Transverse colon (tissue), 4 donors: ENCODE results near the gene SPG21. TPM values are rescaled to one million over a fixed set of nuclear protein-coding genes. Genes with fewer than 3 reads are reported as not detected.

Experiments used
- DNase-seq: peaks from one replicate; pipeline ENCODE4 v3.0.0-alpha.2; 2019
- H3K27ac ChIP-seq, 4 donors: fragments of 200-600 bp; sonication (generic); 2 replicates each; pipeline ENCODE4 v1.5.1; 2016 to 2018; ENCODE audit warnings: inconsistent platforms in 4 of 4
- H3K27me3 ChIP-seq: fragments of 200-600 bp; sonication (generic); 2 replicates; pipeline ENCODE4 v1.5.1; 2017; ENCODE audit warnings: inconsistent platforms
- H3K36me3 ChIP-seq, 4 donors: fragments of 200-600 bp; sonication (generic); 2 replicates each; pipeline ENCODE4 v1.5.1; 2017 to 2019; ENCODE audit warnings: inconsistent platforms in 4 of 4
- H3K4me1 ChIP-seq, 4 donors: fragments of 200-600 bp; sonication (generic); 2 replicates each; pipeline ENCODE4 v1.5.1; 2017 to 2020; ENCODE audit warnings: inconsistent platforms in 4 of 4
- H3K4me3 ChIP-seq, 4 donors: fragments of 200-600 bp; sonication (generic); 1 replicate in 1 of 4; 2 replicates in 3 of 4; pipeline versions ENCODE4 v1.5.1 to v1.6.1; 2017 to 2019; ENCODE audit warnings: inconsistent platforms in 4 of 4
- H3K9me3 ChIP-seq, 2 donors: fragments of 200-600 bp; sonication (generic); 2 replicates each; pipeline ENCODE4 v1.5.1; 2017 to 2019; ENCODE audit warnings: inconsistent platforms in 2 of 2
- EP300 ChIP-seq: sonication (generic); formaldehyde crosslinking; IDR thresholded peaks from one replicate; pipeline ENCODE4 v1.6.1; 2017; ENCODE audit warnings: antibody characterized with exemption, low read depth
- POLR2A ChIP-seq: fragments of 450-650 bp; IDR thresholded peaks from one replicate; pipeline ENCODE4 v1.6.1; 2016; ENCODE audit warnings: antibody characterized with exemption, mild to moderate bottlenecking, moderate library complexity
- POLR2AphosphoS5 ChIP-seq, 3 donors: sonication (generic); formaldehyde crosslinking; IDR thresholded peaks; one replicate each; pipeline ENCODE4 v1.6.1; 2016; ENCODE audit warnings: antibody characterized with exemption in 3 of 3
- WGBS, 2 donors: methylation state at CpG; one replicate each; pipeline ENCODE4 v1.1.5; 2018; ENCODE audit warnings: low coverage in 1 of 2; 5-methylcytosine and 5-hydroxymethylcytosine counted together
- in situ Hi-C, 4 donors: fragments of 200-750 bp; cut with MboI; loops; one replicate each; pipeline versions ENCODE4 v1.15.0 to v1.15.1; 2017; ENCODE audit warnings: low sequenced_read_pairs in 3 of 4, low pct_ligation_motif_present in 1 of 4, low pct_unique_long_range_greater_than_20kb in 1 of 4
- intact Hi-C: fragments of 100-400 bp; cut with DNase I; formaldehyde crosslinking; loops from one replicate; pipeline ENCODE4 v1.15.1; 2023; ENCODE audit warnings: low total_unique reads
- total RNA-seq, 4 donors: library from RNA; depleted of rRNA; stranded (reverse); fragments of >200 nt; gene quantifications; one replicate each; pipeline ENCODE4 v1.1.0, GENCODE V29; 2016
- TF ChIP-seq, protein P1 (sequence below), 5 experiments: fragments of 200-600 bp in 3 of 5; fragments of 450-650 bp in 2 of 5; sonication (generic) in 3 of 5; IDR thresholded peaks; 1 replicate in 2 of 5; 2 replicates in 3 of 5; pipeline ENCODE4 v1.5.1; 2016 to 2017; ENCODE audit warnings: antibody characterized with exemption in 5 of 5, inconsistent platforms in 3 of 5, mild to moderate bottlenecking in 2 of 5, moderate library complexity in 1 of 5

Gene SPG21
- total RNA-seq, 4 donors from 2014 or later, result 27.7 to 67.2 (median 53.0) TPM

DNA sequence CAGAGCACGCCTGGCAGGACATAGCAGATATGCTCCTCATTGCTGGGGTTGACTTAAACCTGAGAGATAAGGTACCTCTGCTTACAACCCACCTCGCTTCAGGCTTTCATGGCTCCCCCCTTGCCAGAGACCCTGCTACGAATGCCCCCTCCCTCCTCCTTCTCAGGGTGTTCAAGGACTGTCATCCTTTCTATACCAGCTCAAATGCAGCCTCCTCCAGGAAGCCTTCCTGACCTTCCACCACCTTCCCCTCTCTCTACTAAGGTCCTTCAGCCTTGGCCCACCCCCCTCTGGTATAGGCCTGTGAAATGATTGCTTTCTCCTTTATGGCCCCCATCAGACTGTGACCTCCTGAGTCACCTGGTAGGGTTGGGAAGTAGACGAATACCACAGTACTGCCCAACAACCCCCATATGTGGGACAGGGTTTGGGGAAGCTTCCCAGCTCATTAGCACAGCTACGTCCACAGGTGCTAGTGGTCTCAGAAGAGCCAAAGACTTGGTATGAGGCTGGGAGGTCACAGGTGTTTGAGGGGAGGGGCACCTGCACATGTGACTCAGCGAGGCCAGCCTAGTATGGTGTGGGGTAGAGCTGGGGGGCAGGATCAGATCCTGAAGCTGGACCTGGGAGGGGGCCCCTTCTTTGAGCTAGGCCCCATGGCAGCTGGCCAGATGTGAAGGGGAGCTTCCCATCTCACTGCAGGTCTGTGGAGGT is 46.0 kb downstream of the SPG21 start:
- TF ChIP-seq EP300 (no peak), POLR2A (no peak), POLR2AphosphoS5 (IDR thresholded peaks at IDR 0.05) (no peak)
- TF ChIP-seq, protein P1, sequence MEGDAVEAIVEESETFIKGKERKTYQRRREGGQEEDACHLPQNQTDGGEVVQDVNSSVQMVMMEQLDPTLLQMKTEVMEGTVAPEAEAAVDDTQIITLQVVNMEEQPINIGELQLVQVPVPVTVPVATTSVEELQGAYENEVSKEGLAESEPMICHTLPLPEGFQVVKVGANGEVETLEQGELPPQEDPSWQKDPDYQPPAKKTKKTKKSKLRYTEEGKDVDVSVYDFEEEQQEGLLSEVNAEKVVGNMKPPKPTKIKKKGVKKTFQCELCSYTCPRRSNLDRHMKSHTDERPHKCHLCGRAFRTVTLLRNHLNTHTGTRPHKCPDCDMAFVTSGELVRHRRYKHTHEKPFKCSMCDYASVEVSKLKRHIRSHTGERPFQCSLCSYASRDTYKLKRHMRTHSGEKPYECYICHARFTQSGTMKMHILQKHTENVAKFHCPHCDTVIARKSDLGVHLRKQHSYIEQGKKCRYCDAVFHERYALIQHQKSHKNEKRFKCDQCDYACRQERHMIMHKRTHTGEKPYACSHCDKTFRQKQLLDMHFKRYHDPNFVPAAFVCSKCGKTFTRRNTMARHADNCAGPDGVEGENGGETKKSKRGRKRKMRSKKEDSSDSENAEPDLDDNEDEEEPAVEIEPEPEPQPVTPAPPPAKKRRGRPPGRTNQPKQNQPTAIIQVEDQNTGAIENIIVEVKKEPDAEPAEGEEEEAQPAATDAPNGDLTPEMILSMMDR (IDR thresholded peaks at IDR 0.05), result no peak
- in situ Hi-C loops, result no loop called here
- H3K4me1 ChIP-seq, result no peaks in the 10 kb centered on the region
- H3K36me3 ChIP-seq, result no peaks in the 10 kb centered on the region
- 82 to 83% methylated on average over 2 to 6 of the region's 6 CpGs for WGBS, 2 donors
- H3K9me3 ChIP-seq, result no peaks in the 10 kb centered on the region
- intact Hi-C loops, result no loop called here
- H3K27me3 ChIP-seq, result no peaks in the 10 kb centered on the region
- DNase-seq, result no peak
- no peak overlapping the region for H3K4me3 ChIP-seq
- no peak overlapping the region for H3K27ac ChIP-seq

DNA sequence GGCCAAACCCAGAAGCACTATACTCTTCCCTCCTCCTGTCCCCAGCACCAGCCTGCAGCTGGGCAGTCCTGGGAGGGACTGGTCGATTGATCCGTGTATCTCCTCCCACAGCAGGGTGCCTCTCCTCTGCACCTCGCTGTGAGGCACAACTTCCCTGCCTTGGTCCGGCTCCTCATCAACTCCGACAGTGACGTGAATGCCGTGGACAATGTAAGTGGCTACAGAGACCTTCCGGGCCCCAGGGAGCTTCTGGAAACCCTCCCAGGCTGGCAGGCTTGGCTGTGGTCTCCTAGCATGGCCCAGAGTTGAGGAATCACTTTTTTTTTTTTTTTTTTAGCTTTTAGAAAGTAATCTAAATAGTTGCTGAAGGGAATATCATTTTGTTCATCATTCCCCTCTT is 47.4 kb downstream of the SPG21 start:
- 80 to 85% methylated on average over 2 to 8 of the region's 8 CpGs for WGBS, 2 donors
- H3K27ac ChIP-seq, result no peak overlapping the region
- H3K36me3 ChIP-seq, result no peaks in the 10 kb centered on the region
- H3K27me3 ChIP-seq, result no peaks in the 10 kb centered on the region
- in situ Hi-C loops, result no loop called here
- no peak overlapping the region for H3K4me3 ChIP-seq
- no peaks in the 10 kb centered on the region for H3K9me3 ChIP-seq
- no peaks in the 10 kb centered on the region for H3K4me1 ChIP-seq
- no peak for TF ChIP-seq POLR2A
- TF ChIP-seq EP300, result no peak
- TF ChIP-seq POLR2AphosphoS5 (IDR thresholded peaks at IDR 0.05), result no peak
- TF ChIP-seq, protein P1 (IDR thresholded peaks at IDR 0.05), result no peak
- intact Hi-C loops, result no loop called here
- no peak for DNase-seq

DNA sequence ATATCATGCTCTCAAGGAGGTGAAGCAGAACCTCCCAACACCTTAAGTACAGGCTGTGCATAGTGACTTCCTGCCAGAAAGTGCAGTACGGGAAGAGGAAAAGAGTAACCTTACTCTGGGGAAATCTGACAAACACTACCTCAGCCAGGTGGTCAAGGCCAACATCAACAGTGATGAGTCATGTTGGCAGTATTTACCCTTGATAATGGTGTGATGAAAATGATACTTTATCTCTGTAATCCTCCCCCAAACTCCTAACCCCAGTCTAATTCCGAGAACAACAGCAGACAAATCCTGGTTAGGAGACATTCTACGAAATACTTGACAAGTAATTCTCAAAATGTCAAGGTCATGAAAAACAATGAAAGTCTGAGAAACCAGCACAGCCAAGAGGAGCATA is 51.5 kb downstream of the SPG21 start:
- intact Hi-C loops, result no loop called here
- in situ Hi-C loops, result no loop called here
- no peak for TF ChIP-seq POLR2A
- H3K4me3 ChIP-seq, result no peak overlapping the region
- H3K27ac ChIP-seq, result no peak overlapping the region
- 75 to 100% methylated on average over 2 to 3 of the region's 3 CpGs for WGBS, 2 donors
- H3K36me3 ChIP-seq, result no peaks in the 10 kb centered on the region
- DNase-seq, result no peak
- H3K4me1 ChIP-seq, result no peaks in the 10 kb centered on the region
- no peaks in the 10 kb centered on the region for H3K27me3 ChIP-seq
- H3K9me3 ChIP-seq, result no peaks in the 10 kb centered on the region

DNA sequence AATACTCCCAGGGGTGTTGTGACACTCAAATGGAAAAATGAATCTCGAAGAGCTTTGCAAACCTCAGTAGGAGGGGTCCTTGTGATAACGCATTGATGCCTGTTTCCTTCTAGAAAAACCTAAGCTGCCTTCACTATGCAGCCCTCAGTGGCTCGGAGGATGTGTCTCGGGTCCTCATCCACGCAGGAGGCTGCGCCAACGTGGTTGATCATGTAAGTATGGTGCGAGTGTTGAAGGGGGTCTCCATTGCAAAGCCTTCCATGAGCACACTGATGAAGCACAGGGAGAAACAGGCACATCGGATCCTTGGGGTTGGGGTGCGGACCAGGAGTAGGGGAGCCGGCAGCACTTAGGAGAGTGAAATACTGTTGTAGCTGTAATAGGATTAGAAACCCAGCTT is 55.7 kb downstream of the SPG21 start:
- Histone ChIP-seq H3K27me3 (no peaks in the 10 kb centered on the region), H3K27ac (no peak overlapping the region), H3K4me3 (no peak overlapping the region), H3K9me3 (no peaks in the 10 kb centered on the region), H3K4me1 (no peaks in the 10 kb centered on the region), H3K36me3 (no peaks in the 10 kb centered on the region)
- TF ChIP-seq POLR2AphosphoS5 (IDR thresholded peaks at IDR 0.05), result no peak
- TF ChIP-seq EP300, result no peak
- TF ChIP-seq, protein P1 (IDR thresholded peaks at IDR 0.05), result no peak
- TF ChIP-seq POLR2A, result no peak
- in situ Hi-C loops (no loop called here), intact Hi-C loops (no loop called here)
- no peak for DNase-seq
- WGBS, 2 donors, result 83 to 96% methylated on average over 2 to 11 of the region's 11 CpGs

DNA sequence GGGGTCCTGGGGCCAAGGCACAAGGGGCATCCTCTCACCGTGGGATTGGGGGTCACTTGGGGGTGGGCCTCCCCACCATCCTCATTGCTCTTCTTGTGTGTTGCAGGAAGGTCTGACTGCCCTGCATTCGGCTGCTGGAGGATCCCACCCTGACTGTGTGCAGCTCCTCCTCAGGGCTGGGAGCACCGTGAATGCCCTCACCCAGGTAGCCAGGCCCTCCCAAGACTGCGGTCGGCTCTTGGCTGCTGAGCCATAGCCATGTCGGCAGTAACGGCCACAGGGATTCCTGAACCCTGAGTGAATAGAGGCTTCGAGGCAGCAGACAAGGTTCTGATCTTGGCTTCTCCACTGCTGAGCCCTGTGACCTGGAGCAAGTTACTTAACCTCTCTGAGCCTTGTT is 58.3 kb downstream of the SPG21 start:
- in situ Hi-C loops, result no loop called here
- WGBS, 2 donors, result 88% methylated on average over 8 of the region's 8 CpGs; no CpG with 5 or more reads in 1 of the 2 donors
- TF ChIP-seq POLR2AphosphoS5 (IDR thresholded peaks at IDR 0.05) (no peak), POLR2A (no peak), EP300 (no peak)
- TF ChIP-seq, protein P1 (IDR thresholded peaks at IDR 0.05), result no peak

More for the DNA sequence above, 58.3 kb downstream of the SPG21 start:
- no peak for DNase-seq
- Histone ChIP-seq H3K9me3 (no peaks in the 10 kb centered on the region), H3K27me3 (no peaks in the 10 kb centered on the region), H3K27ac (no peak overlapping the region), H3K4me3 (no peak overlapping the region), H3K36me3 (no peaks in the 10 kb centered on the region), H3K4me1 (no peaks in the 10 kb centered on the region)
- intact Hi-C loops, result no loop called here
